Activated B cell treated with CpG ODN at 0.5 μM for 24 hours (primary cell): Measurements from ENCODE around the gene OSBPL6. TPM values are rescaled to one million over a fixed set of nuclear protein-coding genes. Genes with fewer than 3 reads are reported as not detected.

Source experiments
- ATAC-seq: fragments of 200-7000 bp; cut with Tn5 transposase; one replicate; pipeline ENCODE4 v1.10.0; 2021; ENCODE audit warnings: low read depth, mild to moderate bottlenecking, moderate library complexity
- CTCF ChIA-PET: fragments of 350-600 bp; sonication (Branson Sonifier 250); formaldehyde crosslinking; loops from one replicate; lab custom pipeline; 2021; ENCODE audit warnings: antibody characterized with exemption; lab: Charles Lee
- POLR2A ChIA-PET: fragments of 350-600 bp; sonication (Branson Sonifier 250); formaldehyde crosslinking; loops from one replicate; lab custom pipeline; 2021; ENCODE audit warnings: antibody characterized with exemption; lab: Charles Lee
- DNase-seq: peaks from one replicate; pipeline ENCODE4 v3.0.0; 2022
- H3K27ac Mint-ChIP-seq: one replicate; pipeline ENCODE4 v1.8.0; 2020; ENCODE audit warnings: mixed read lengths
- H3K27me3 Mint-ChIP-seq: one replicate; pipeline ENCODE4 v1.8.0; 2021; ENCODE audit warnings: mixed read lengths
- H3K36me3 Mint-ChIP-seq: one replicate; pipeline ENCODE4 v1.8.0; 2021; ENCODE audit warnings: low read depth, mixed read lengths
- H3K4me1 Mint-ChIP-seq: one replicate; pipeline ENCODE4 v1.8.0; 2021; ENCODE audit warnings: mixed read lengths
- H3K4me3 Mint-ChIP-seq: one replicate; pipeline ENCODE4 v1.8.0; 2020; ENCODE audit warnings: mild to moderate bottlenecking, mixed read lengths
- H3K9me3 Mint-ChIP-seq: one replicate; pipeline ENCODE4 v1.8.0; 2020; ENCODE audit warnings: mixed read lengths
- intact Hi-C: fragments of 100-400 bp; cut with micrococcal nuclease; formaldehyde crosslinking; loops from one replicate; pipeline ENCODE4 v1.15.1; 2024
- total RNA-seq: library from RNA; stranded (reverse); gene quantifications from 2 replicates; pipeline ENCODE4 v1.2.3, GENCODE V29; 2022
- TF ChIP-seq, protein P1 (sequence below): fragments of 200-600 bp; IDR thresholded peaks from one replicate; pipeline ENCODE4 v1.8.0; 2022; ENCODE audit warnings: antibody characterized with exemption, mild to moderate bottlenecking

OSBPL6 gene
- total RNA-seq, 1 donor from 2014 or later: not detected

DNA sequence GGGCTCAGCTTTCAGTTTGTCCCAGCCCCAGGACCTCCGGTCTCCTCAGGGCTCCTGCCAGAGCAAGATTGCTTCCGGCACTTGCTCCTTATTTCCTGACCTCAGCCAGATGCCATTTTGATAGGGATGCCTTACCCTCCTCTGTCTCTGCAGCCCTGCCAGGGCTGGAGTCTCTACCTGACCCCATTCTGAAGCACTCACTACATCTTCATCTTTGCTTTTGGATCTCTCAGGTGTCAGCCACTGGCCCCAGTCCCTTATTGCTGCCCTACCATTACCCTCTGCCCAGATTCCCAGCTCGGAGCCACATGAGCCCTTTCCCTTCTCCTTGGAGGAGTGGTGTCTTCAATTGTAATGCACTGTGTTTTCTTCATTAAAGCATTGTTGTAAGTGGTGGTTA is 17.1 kb downstream of the OSBPL6 start:
- H3K36me3 Mint-ChIP-seq: no peaks in the 10 kb centered on the region
- H3K27ac Mint-ChIP-seq: no peak overlapping the region
- DNase-seq (no peak), ATAC-seq (no peak)
- H3K4me3 Mint-ChIP-seq: no peak overlapping the region
- POLR2A ChIA-PET: no interaction called here
- intact Hi-C loops: no loop called here
- H3K4me1 Mint-ChIP-seq: no peaks in the 10 kb centered on the region
- TF ChIP-seq, protein P1, sequence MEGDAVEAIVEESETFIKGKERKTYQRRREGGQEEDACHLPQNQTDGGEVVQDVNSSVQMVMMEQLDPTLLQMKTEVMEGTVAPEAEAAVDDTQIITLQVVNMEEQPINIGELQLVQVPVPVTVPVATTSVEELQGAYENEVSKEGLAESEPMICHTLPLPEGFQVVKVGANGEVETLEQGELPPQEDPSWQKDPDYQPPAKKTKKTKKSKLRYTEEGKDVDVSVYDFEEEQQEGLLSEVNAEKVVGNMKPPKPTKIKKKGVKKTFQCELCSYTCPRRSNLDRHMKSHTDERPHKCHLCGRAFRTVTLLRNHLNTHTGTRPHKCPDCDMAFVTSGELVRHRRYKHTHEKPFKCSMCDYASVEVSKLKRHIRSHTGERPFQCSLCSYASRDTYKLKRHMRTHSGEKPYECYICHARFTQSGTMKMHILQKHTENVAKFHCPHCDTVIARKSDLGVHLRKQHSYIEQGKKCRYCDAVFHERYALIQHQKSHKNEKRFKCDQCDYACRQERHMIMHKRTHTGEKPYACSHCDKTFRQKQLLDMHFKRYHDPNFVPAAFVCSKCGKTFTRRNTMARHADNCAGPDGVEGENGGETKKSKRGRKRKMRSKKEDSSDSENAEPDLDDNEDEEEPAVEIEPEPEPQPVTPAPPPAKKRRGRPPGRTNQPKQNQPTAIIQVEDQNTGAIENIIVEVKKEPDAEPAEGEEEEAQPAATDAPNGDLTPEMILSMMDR: no peak
- CTCF ChIA-PET: no interaction called here
- H3K9me3 Mint-ChIP-seq: no peaks in the 10 kb centered on the region
- peaks cover 19% of the 10 kb centered on the region for H3K27me3 Mint-ChIP-seq

DNA sequence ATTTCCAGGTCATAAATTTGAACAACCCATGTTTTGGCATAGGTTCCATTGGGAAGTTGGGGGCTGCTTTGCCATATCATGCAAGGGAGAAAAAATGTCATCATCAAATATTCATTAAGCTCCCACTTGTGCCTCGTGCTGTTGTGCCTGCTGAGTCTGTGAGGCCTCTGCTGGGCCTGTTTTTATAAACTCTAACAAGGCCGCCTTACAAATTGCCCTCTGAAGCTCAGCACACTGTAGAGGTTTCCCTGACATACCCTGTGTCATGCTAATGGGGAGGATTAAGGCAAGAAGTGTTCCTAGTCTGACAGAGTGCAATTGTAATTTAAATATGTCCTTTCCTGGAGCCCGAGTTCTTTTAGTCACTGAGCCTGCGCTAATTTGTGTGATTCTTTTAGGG is 17.6 kb downstream of the OSBPL6 start:
- CTCF ChIA-PET: no interaction called here
- POLR2A ChIA-PET: no interaction called here
- ATAC-seq: no peak

DNA sequence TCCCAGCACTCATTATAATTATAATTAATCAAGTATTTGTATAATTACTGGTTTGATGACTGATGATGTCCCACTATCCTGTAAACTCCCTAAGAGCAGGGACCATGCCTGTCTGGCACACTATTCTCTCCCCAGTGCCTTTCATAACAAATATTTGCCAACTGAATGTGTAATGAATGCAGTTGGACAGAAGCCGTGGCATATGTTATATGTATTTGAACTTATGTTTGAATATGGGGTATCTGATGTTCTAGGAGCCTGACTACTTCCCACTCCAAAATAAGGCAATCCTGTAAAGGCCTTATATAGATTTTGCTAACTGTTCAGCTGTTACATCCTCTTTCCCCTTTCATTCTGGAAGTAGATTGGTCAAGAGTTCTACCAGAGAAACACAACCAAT is 19.7 kb downstream of the OSBPL6 start:
- intact Hi-C loops: no loop called here
- H3K4me1 Mint-ChIP-seq: no peaks in the 10 kb centered on the region
- ATAC-seq (no peak), DNase-seq (no peak)
- H3K27ac Mint-ChIP-seq: no peak overlapping the region
- ChIA-PET POLR2A (no interaction called here), CTCF (no interaction called here)
- no peaks in the 10 kb centered on the region for H3K36me3 Mint-ChIP-seq
- TF ChIP-seq, protein P1: no peak
- peaks cover 17% of the 10 kb centered on the region for H3K27me3 Mint-ChIP-seq
- no peak overlapping the region for H3K4me3 Mint-ChIP-seq
- H3K9me3 Mint-ChIP-seq: no peaks in the 10 kb centered on the region

More for the DNA sequence above, 17.6 kb downstream of the OSBPL6 start:
- Mint-ChIP-seq H3K27ac (no peak overlapping the region), H3K9me3 (no peaks in the 10 kb centered on the region), H3K36me3 (no peaks in the 10 kb centered on the region), H3K27me3 (peaks cover 19% of the 10 kb centered on the region), H3K4me3 (no peak overlapping the region), H3K4me1 (no peaks in the 10 kb centered on the region)
- intact Hi-C loops: no loop called here
- TF ChIP-seq, protein P1: no peak
- DNase-seq: no peak

DNA sequence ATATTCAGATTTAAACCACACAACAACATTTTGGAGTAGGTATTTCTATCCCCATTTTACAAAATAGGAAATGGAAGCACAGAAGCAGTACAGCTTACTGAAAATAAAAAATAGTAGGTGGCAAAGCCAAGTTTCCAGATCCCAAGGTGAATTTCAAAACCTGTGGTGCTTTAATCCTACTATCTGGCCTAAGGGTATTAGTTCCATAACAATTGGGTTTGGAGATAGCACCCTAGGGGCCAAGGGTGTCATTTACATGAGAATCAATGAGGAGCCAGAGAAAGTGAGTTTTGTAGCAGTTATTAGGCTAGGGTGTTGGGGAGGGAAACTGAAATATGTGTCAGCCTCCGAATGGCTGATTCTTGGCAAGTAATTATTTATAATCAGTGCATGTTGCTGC is 24.9 kb downstream of the OSBPL6 start:
- ATAC-seq (no peak), DNase-seq (no peak)
- ChIA-PET POLR2A (no interaction called here), CTCF (no interaction called here)
- H3K4me1 Mint-ChIP-seq: no peaks in the 10 kb centered on the region
- peaks cover 18% of the 10 kb centered on the region for H3K27me3 Mint-ChIP-seq
- H3K4me3 Mint-ChIP-seq: no peak overlapping the region
- H3K27ac Mint-ChIP-seq: no peak overlapping the region
- intact Hi-C loops: no loop called here
- TF ChIP-seq, protein P1: no peak
- H3K9me3 Mint-ChIP-seq: no peaks in the 10 kb centered on the region
- H3K36me3 Mint-ChIP-seq: no peaks in the 10 kb centered on the region

DNA sequence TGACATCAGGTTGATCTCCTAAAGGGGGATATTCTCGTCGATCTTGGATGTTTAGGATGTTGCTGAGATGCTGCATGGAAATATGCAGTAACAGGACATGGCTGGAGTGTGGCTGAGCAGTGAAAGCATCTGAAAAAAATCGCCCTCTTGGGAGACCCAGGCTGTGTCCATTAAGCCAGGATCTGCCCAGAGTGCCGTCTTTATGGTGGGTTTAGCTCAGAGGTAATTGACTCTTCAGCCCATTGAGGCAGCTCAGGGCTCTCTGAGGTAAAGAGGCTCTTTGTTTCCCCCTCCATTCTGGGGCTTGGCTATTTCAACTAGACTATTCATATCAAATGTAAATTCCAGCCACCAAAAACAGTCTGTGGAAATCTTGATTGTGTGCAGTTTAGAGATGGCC is 26.5 kb downstream of the OSBPL6 start:
- TF ChIP-seq, protein P1: no peak
- CTCF ChIA-PET: no interaction called here

More for the DNA sequence above, 26.5 kb downstream of the OSBPL6 start:
- no peak overlapping the region for H3K27ac Mint-ChIP-seq
- POLR2A ChIA-PET: no interaction called here
- DNase-seq (no peak), ATAC-seq (no peak)
- no peak overlapping the region for H3K4me3 Mint-ChIP-seq
- H3K27me3 Mint-ChIP-seq: peaks cover 19% of the 10 kb centered on the region
- H3K4me1 Mint-ChIP-seq: no peaks in the 10 kb centered on the region
- no peaks in the 10 kb centered on the region for H3K9me3 Mint-ChIP-seq
- intact Hi-C loops: no loop called here
- H3K36me3 Mint-ChIP-seq: no peaks in the 10 kb centered on the region
